HG02938 (cell line): Measurements from ENCODE around the gene PIH1D1.

Experiments
- ATAC-seq: cut with Tn5 transposase; IDR thresholded peaks from one replicate; pipeline ENCODE4 v1.9.1; 2021; ENCODE audit warnings: mild to moderate bottlenecking, moderate library complexity; ENCODE audit not compliant: unreplicated experiment

The PIH1D1 gene

DNA sequence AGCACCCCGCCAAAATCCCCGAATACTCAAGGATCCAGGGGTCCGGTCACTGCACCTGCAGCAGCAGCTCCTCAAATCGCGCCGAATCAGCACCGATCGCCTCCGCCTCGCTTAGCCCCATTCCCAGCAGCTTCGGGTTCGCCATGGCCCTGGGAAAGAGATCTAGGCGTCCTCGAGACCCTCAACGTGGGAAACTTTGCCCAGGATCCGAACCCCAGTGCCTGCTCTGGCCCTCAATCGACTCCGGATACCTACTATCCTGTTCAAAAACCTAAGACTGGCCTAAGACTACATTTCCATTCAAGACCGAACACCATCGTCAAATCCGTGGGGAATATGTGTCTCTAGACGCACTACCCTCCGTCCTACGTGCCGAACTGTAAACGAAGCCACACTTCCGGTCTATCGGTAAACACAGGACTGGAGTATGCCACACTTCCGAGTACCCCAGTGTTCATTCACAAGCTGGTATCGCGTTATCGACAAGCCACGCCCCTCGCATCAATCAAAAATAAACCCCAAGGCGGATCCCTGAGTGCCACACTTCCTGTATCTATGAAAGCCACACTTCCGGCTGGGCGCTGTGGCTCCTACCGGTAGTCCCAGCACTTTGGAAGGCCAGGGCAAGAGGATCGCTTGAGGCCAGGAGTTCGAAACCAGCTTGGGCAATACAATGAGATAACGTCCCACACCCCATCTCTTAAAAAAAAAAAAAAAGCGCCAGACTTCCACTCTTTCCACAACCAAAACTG is at the start of gene PIH1D1:
Gene PIH1D1 (minus strand): TSS at position 385 of the 752 bp plus-strand sequence. CDS start 240 bp downstream, at position 145.
- ATAC-seq = peak; percentile 58

DNA sequence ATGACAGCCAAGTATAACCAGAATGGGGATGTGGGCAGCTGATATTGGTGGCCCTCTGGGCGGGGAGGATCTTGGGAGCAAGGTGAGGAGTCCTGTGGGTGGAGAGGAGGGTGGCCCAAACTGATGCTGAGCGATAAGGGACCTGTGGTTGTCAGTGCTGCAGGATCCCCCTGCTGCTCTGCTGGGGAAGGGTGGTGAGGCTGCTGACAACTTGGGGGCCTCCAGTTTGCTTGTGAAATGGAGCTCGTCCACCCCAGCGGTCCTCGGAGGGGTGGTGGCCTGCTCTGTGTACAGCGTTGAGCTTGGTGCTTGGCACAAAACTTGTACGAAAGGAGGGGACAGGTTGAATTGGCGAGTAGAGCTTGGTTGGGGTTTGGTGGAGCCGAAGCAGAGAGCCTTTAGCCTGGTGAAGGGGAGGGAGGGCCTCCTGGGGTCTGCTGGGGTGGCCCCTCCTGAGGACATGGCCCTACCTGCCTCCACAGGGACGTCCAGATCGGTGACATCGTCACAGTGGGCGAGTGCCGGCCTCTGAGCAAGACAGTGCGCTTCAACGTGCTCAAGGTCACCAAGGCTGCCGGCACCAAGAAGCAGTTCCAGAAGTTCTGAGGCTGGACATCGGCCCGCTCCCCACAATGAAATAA is 47.5 kb upstream of the PIH1D1 start:
- ATAC-seq = no peak

DNA sequence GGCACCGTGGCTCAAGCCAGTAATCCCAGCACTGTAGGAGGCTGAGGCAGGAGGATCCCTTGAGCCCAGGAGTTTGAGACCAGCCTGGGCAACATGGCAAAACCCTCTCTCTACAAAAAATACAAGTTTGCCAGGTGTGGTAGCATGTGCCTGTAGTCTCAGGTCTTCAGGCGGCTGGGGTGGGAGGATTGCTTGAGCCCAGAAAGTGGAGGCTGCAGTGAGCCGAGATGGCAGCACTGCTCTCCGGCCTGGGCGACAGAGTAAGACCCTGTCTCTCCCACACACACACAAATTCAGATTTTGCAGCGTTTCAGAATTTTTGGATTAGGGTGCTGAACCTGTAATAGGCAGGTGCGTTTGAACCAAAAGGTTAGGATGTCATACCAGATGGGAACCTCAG is 46.9 kb upstream of the PIH1D1 start:
- no peak for ATAC-seq

DNA sequence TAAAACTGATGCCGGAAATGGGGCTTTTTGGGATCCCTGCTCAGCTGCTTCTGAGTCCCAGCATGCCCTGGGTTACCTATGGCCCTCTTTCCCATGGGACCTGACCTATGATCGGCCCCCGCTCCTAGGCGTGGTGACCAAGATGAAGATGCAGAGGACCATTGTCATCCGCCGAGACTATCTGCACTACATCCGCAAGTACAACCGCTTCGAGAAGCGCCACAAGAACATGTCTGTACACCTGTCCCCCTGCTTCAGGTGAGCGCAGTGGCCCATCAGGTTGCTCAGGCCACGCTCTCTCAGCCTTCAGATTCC is 46.1 kb upstream of the PIH1D1 start:
- ATAC-seq = no peak

DNA sequence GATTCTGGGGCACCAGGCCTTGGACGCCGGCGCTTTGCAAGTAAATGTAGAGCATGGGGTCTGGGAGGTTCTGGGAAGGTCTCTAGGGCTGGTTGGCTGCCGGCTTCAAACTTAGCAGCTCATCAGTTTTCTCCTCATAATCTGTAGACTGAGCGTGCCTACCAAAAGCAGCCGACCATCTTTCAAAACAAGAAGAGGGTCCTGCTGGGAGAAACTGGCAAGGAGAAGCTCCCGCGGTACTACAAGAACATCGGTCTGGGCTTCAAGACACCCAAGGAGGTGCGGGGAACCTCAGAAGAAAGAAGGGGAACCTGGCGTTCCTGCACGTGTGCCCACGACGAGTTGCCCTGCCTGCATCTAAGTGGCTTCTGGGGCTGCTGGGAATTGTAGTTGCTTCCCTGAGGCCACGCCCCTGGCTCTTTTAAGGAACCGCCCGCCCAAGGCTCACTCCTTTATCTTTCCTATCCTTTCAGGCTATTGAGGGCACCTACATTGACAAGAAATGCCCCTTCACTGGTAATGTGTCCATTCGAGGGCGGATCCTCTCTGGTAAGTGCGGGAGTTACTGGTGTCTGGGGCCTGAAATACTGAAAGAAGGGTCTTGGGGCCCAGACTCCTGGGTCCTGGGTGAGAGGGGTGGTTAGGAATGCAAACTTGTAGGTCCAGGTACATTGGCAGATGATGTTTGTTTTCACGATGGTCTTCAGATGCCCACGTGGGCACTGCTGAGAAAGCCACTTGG is 45.6 kb upstream of the PIH1D1 start:
- no peak for ATAC-seq

DNA sequence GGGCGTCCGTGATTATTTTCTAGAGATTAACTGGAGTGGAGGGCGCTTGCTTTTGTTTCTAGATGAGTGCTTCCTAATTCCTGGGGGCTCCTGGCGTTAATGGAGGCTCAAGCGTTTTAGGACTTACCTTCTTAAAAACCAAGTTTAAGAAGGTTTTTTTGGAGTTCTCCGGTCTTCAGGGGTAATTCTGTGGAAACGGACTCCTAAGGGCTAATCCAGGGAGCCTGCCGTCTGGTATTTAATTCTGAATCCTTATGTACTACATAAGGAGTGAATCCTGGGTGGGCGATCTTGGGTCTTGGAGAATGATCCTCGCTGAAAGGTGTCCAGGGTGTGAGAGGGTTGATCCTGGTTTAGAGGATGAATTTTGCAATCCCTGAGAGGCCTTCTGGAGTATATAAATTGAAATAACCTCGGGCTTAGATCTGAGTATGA is 45.0 kb upstream of the PIH1D1 start:
- no peak for ATAC-seq

DNA sequence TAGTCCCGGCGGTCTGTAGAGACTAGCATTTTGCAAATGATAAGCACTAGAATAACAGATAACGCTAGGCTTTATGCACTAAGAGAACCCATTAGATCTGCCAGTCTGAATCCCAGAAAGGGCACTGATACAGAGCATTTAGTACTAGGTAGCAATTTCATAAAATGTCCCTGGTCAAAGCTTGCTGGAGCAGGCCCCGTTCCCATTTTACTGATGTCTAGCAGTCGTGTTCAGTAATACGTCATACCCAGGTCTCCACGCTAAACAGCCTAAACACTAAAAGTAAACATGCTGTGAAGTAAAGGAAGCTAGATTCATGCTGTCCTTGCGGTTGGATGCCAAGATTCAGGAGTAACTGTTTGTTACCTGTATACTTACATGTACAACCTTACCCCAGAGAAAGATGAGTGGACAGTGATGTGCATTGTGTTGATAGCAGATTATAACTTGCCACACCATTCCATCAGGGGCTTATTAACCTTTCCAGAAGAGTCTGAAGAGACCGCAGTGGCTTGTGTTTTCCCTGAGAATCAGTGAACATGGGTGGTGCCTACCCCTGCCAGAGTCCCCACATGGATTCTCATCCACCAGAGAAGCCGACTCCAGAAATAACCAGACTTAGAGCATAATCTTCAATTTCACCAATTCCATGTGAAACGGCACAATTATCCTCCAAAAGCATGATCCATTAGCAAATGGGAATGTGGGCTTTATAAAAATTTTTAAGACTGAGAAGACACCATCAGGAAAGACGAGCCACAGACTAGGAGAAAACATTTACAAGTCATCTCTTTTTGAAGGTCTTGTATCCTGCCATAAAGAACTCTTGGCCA is 41.2 kb upstream of the PIH1D1 start:
- no peak for ATAC-seq

DNA sequence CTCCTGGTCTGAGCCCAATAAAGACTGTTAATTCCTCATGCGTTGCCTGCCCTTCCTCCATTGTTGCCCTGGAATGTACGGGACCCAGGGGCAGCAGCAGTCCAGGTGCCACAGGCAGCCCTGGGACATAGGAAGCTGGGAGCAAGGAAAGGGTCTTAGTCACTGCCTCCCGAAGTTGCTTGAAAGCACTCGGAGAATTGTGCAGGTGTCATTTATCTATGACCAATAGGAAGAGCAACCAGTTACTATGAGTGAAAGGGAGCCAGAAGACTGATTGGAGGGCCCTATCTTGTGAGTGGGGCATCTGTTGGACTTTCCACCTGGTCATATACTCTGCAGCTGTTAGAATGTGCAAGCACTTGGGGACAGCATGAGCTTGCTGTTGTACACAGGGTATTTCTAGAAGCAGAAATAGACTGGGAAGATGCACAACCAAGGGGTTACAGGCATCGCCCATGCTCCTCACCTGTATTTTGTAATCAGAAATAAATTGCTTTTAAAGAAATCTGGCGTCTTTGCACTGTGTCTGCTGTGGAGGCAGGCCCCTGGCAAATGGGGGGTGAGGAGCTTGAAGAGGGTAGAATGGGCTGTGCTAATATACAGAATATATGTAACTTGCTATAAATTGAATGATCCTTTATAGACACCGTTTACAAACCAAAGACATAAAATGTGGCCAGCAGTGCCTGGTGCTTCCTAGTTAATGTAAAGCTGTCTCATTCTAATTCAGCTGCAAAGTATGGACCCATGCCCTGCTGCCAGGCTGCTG is 40.4 kb upstream of the PIH1D1 start:
- no peak for ATAC-seq

DNA sequence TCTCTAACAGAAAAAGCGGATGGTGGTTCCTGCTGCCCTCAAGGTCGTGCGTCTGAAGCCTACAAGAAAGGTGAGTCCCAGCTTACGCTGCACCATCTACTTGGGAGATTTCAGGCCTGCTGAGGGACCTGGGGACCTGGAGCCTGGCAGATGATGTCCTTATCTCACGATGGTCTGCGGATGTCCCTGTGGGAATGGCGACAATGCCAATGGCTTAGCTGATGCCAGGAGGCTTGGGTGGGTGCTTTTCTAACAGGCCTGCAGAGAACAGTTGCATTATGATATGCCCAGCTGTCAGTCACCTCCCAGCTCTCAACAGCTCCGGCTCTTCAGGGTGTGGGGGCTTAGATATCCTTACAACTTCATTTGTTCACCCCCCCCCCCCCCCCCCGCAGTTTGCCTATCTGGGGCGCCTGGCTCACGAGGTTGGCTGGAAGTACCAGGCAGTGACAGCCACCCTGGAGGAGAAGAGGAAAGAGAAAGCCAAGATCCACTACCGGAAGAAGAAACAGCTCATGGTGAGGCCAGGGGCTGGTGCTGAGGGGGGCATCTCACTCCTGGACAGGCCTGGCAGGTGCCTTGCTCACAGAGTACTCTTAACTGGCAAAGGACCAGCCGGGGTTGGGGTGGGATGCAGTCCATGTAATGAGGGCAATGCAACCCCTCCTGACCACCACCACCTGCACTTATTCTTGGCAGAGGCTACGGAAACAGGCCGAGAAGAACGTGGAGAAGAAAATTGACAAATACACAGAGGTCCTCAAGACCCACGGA is 39.6 kb upstream of the PIH1D1 start:
- no peak for ATAC-seq

DNA sequence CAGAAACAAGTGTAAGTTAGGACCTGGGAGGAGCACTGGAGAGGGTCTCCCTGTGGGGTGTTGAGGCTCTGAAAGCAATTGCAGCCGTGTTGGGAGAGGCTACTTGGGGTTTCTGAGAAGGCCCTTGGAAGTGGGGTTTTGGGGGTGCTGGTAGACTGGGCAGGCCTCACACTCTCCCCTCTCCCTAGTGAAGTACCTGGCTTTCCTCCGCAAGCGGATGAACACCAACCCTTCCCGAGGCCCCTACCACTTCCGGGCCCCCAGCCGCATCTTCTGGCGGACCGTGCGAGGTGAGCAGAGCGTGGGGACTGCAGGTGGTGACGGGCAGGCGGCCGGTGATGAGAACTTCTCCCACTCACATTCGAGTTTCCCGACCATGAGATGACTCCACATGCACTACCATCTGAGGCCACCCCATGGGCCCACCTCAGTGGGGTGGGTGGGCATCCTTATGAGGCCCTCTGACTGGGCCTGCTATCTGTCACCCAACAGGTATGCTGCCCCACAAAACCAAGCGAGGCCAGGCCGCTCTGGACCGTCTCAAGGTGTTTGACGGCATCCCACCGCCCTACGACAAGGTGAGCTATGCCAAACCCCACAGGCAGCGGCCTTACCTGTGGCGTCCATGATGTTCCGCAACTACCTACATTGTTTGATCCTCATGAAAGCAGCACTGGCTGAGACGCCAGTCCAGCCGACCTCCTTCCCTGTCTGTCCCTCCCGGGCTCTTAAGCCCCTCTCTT is 38.8 kb upstream of the PIH1D1 start:
- ATAC-seq = no peak

DNA sequence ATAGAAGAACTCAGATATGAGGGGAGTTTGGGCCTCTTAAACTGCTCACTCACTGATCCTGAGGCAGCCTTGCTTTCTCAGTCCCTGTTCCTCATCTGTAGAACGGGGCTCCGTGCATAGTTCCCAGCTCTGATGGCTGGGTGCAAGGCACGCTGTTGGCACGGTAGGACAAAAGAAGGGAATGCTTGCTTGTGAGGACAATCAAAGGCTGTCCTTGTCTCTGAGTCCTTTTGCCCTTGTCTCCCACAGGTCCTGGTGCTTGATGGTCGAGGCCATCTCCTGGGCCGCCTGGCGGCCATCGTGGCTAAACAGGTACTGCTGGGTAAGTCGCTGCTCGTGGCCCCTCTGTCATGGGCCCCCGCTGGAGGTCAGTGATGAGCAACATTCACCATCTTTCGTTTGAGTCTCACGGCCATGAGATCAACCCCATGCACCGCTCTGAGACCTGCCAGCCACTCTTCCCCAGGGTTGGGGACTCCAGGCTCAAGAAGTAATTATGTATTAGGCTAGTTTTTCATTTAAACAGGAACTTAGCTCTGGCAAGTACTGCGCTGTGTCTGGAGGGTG is 38.1 kb upstream of the PIH1D1 start:
- no peak for ATAC-seq

DNA sequence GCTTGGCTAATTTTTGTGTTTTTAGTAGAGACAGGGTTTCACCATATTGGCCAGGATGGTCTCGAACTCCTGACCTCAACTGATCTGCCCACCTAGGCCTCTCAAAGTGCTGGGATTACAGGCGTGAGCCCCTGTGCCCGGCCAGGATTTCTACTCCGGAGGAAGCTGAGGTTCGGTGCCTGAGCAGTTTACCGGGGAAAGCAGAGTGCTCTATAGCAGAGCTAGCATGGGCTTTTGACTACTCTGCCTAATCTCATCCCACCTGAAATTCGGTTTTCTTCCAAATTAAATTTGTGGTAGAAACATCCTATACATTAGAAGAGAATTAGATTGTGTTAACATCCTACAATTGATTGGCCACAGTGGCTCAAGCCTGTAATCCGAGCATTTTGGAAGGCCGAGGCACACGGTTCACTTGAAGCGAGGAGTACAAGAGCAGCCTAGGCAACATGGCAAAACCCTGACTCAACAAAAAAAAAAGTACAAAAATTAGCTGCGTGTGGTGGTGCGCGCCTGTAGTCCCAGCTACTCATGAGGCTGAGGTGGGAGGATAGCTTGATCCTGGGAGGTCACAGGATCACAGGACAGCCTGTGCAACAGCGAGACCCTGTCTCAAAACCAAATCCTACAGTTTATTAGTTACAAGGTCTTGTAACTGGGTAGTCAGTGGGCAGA is 37.4 kb upstream of the PIH1D1 start:
- ATAC-seq = no peak

DNA sequence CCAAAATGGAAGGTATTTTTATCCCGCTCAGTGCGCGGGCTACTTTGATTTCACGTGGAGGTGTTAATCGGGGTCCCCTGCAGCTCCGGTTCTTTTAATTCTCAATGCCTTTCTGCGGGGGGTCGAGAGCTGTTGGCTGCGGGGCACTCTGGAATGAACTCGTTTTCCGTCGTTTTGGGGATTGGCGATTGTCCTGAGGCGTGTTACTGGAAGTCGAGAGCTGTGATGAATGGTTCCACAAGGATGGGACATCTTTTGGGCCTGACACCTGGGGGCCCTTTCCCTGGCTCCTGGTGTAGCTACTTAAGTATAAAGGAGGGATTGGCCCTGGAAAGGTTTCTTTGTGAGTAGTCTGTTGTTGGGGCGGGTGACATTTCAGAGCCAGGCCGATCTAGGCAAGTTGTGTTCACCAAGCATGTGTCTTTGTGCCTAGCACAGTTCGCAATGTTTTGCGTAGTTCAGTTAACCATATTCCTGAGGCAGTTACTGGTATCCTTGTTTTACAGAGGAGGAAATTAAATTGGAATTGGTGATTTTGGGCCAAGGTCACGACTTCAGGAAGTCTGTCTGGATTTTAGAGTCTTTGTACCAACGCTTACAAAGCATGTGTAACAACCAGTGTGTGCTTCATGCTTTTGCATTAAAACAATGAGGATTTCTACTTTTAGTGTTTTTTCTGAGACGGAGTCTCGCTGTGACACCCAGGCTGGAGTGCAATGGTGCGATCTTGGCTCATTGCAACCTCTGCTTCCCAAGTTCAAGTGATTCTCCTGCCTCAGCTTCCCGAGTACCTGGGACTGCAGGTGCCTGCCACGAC is 36.6 kb upstream of the PIH1D1 start:
- no peak for ATAC-seq

DNA sequence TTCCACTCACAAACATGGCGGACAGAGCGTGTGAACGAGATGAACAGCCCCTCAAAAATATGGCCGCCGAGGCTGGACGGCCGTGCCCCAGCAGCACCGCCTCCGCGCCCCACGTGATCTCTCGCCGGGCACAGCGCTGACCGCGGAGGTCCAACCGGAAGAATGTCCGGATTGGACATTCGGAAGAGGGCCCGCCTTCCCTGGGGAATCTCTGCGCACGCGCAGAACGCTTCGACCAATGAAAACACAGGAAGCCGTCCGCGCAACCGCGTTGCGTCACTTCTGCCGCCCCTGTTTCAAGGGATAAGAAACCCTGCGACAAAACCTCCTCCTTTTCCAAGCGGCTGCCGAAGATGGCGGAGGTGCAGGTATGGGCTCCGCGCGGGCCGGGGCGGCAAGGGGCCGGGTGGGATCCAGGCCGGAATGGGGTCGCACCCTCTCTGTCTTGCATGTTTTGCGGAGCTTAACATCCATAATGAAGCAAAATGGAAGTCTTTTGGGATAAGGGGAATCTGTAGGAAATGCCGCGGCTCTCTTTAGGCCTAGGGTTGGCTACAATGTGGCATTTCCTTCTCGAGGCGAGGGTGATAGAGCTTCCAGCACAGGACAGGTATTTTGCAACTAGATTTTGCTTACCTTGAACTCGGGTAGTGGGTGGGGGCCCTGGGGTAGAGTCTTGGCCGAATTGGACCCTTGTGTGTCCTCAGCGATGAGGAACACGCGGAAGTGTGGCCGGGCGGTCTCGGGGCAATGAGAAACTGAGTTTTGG is 35.8 kb upstream of the PIH1D1 start, which contains the start of gene RPL13A:
Gene RPL13A (plus strand): TSS at position 332 of the 769 bp plus-strand sequence. CDS start 22 bp downstream, at position 354.
- ATAC-seq = peak; percentile 87

DNA sequence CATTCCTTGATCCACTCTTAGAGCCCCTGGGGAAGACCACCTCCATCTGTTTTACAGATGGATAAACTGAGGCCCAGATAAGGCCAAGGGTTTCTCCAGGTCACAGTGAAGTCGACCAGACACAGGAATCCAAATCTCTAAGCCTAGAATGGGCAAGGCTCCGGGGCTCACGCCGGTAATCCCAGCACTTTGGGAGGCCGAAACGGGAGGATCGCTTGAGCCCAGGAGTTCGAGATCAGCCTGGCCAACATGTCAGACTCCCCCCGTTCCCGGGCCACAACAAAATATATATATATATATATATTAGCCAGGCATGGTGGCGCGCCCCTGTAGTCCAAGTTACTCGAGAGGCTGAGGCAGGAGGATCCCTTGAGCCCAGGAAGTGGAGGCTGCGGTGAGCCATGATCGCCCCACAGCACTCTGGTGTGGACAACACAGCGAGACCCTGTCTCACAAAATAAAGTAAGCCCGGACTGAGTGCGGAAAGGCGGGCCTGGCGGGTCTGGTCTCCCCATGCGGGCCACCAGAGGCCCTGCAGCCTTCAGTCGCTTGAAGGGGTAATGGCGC is 35.2 kb upstream of the PIH1D1 start:
- no peak for ATAC-seq

DNA sequence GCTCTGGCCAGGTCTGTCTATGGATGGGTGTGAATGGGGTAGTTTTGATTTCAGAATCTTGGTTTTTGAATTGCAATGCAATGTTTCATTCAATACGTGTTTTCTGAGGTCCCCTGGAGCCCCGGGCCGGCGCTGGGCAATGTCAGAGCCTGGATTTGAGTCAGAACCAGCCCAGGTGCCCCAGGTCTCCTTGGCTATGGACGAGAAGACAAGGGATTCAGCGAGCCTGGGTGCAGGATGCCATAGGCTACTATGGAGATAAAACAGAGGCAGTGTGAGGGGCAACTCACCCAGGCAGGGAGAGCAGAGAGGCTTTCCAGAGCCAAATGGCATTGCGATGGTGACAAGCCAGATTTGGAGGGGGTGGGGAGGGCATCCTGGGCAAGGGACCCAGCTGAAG is 34.6 kb upstream of the PIH1D1 start:
- no peak for ATAC-seq
